ENCODE data around the gene THSD4.

THSD4 gene

GRCh38 chr15:71454462-71454996 is 339.3 kb downstream of the THSD4 start:
- Histone ChIP-seq H3K4me3 (ENCODE audit: low read length, poor library complexity, severe bottlenecking) (no peak overlapping the region), H2AFZ (ENCODE audit: low read length) (no peak overlapping the region), H3F3A (ENCODE audit: low read depth) (no peaks in the 10 kb centered on the region), H3K9me2 (replicated peaks; ENCODE audit: low read depth, low read length) (no peaks in the 10 kb centered on the region), H3K27me3 (ENCODE audit: insufficient read depth, low read length, poor library complexity, severe bottlenecking) (no peaks in the 10 kb centered on the region), H3K4me1 (ENCODE audit: insufficient read depth, low read length, poor library complexity, severe bottlenecking) (no peaks in the 10 kb centered on the region), H3K4me2 (ENCODE audit: low read depth, low read length, poor library complexity, severe bottlenecking) (no peak overlapping the region), H3K36me3 (ENCODE audit: insufficient read depth, low read length) (no peaks in the 10 kb centered on the region), H3K9ac (ENCODE audit: low read depth, low read length, poor library complexity, severe bottlenecking) (no peak overlapping the region), H4K20me1 (ENCODE audit: insufficient read depth, low read length, poor library complexity, severe bottlenecking) (no peaks in the 10 kb centered on the region), H3K79me2 (ENCODE audit: insufficient read depth, low read length) (no peaks in the 10 kb centered on the region), H3K9me3 (ENCODE audit: insufficient read depth, low read depth, low read length) (no peaks in the 10 kb centered on the region)
- TF ChIP-seq, protein P1, sequence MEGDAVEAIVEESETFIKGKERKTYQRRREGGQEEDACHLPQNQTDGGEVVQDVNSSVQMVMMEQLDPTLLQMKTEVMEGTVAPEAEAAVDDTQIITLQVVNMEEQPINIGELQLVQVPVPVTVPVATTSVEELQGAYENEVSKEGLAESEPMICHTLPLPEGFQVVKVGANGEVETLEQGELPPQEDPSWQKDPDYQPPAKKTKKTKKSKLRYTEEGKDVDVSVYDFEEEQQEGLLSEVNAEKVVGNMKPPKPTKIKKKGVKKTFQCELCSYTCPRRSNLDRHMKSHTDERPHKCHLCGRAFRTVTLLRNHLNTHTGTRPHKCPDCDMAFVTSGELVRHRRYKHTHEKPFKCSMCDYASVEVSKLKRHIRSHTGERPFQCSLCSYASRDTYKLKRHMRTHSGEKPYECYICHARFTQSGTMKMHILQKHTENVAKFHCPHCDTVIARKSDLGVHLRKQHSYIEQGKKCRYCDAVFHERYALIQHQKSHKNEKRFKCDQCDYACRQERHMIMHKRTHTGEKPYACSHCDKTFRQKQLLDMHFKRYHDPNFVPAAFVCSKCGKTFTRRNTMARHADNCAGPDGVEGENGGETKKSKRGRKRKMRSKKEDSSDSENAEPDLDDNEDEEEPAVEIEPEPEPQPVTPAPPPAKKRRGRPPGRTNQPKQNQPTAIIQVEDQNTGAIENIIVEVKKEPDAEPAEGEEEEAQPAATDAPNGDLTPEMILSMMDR (conservative IDR thresholded peaks at IDR 0.05; ENCODE audit: low read length), result no peak
- TF ChIP-seq EZH2phosphoT487 (IDR thresholded peaks at IDR 0.05; ENCODE audit: borderline replicate concordance), result no peak

GRCh38 chr15:71455107-71455506 is 339.8 kb downstream of the THSD4 start:
- Histone ChIP-seq H3F3A (ENCODE audit: low read depth) (no peaks in the 10 kb centered on the region), H3K4me2 (ENCODE audit: low read depth, low read length, poor library complexity, severe bottlenecking) (no peak overlapping the region), H3K9me2 (replicated peaks; ENCODE audit: low read depth, low read length) (no peaks in the 10 kb centered on the region), H3K79me2 (ENCODE audit: insufficient read depth, low read length) (no peaks in the 10 kb centered on the region), H3K9me3 (ENCODE audit: insufficient read depth, low read depth, low read length) (no peaks in the 10 kb centered on the region), H3K27me3 (ENCODE audit: insufficient read depth, low read length, poor library complexity, severe bottlenecking) (no peaks in the 10 kb centered on the region), H3K4me1 (ENCODE audit: insufficient read depth, low read length, poor library complexity, severe bottlenecking) (no peaks in the 10 kb centered on the region), H2AFZ (ENCODE audit: low read length) (no peak overlapping the region), H3K36me3 (ENCODE audit: insufficient read depth, low read length) (no peaks in the 10 kb centered on the region), H3K4me3 (ENCODE audit: low read length, poor library complexity, severe bottlenecking) (no peak overlapping the region), H3K9ac (ENCODE audit: low read depth, low read length, poor library complexity, severe bottlenecking) (no peak overlapping the region), H4K20me1 (ENCODE audit: insufficient read depth, low read length, poor library complexity, severe bottlenecking) (no peaks in the 10 kb centered on the region)
- TF ChIP-seq, protein P1 (conservative IDR thresholded peaks at IDR 0.05; ENCODE audit: low read length), result no peak
- no peak for TF ChIP-seq EZH2phosphoT487 (IDR thresholded peaks at IDR 0.05; ENCODE audit: borderline replicate concordance)

DNA sequence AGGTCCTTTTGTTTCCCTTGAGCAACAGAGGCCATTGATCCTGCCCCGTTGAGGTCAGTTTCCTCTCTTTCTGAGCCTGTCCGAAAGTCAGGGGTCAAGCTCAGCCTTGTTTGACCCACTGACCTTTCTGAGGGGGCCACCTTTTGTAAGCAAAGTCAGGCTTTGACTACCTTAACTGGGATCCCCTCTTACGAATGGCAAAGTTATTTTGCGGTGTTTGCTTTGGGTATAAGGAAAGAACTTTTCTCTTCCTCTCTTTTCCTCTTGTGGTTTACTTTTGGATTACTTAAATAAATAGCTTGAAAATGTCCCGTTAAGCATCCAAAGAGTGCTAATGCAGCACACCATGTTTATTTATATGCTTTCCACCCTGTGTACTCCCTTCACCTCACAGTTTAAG is 340.6 kb downstream of the THSD4 start:
- TF ChIP-seq EZH2phosphoT487 (IDR thresholded peaks at IDR 0.05; ENCODE audit: borderline replicate concordance), result no peak
- TF ChIP-seq, protein P1 (conservative IDR thresholded peaks at IDR 0.05; ENCODE audit: low read length), result no peak
- Histone ChIP-seq H3K9me2 (replicated peaks; ENCODE audit: low read depth, low read length) (no peaks in the 10 kb centered on the region), H3K9me3 (ENCODE audit: insufficient read depth, low read depth, low read length) (no peaks in the 10 kb centered on the region), H3K4me1 (ENCODE audit: insufficient read depth, low read length, poor library complexity, severe bottlenecking) (no peaks in the 10 kb centered on the region), H3K27me3 (ENCODE audit: insufficient read depth, low read length, poor library complexity, severe bottlenecking) (no peaks in the 10 kb centered on the region), H3K79me2 (ENCODE audit: insufficient read depth, low read length) (no peaks in the 10 kb centered on the region), H3K36me3 (ENCODE audit: insufficient read depth, low read length) (no peaks in the 10 kb centered on the region), H3K4me3 (ENCODE audit: low read length, poor library complexity, severe bottlenecking) (no peak overlapping the region), H2AFZ (ENCODE audit: low read length) (no peak overlapping the region), H3K4me2 (ENCODE audit: low read depth, low read length, poor library complexity, severe bottlenecking) (no peak overlapping the region), H4K20me1 (ENCODE audit: insufficient read depth, low read length, poor library complexity, severe bottlenecking) (no peaks in the 10 kb centered on the region), H3K9ac (ENCODE audit: low read depth, low read length, poor library complexity, severe bottlenecking) (no peak overlapping the region), H3F3A (ENCODE audit: low read depth) (no peaks in the 10 kb centered on the region)

Measured in Loucy (cell line).